Cerebellar cortex (tissue), 1 donor: Measurements from ENCODE around the gene SPI1.

Experiments
- DNase-seq: peaks from one replicate; pipeline ENCODE4 v3.0.0-alpha.2; 2015; ENCODE audit warnings: low spot score

Gene SPI1

DNA sequence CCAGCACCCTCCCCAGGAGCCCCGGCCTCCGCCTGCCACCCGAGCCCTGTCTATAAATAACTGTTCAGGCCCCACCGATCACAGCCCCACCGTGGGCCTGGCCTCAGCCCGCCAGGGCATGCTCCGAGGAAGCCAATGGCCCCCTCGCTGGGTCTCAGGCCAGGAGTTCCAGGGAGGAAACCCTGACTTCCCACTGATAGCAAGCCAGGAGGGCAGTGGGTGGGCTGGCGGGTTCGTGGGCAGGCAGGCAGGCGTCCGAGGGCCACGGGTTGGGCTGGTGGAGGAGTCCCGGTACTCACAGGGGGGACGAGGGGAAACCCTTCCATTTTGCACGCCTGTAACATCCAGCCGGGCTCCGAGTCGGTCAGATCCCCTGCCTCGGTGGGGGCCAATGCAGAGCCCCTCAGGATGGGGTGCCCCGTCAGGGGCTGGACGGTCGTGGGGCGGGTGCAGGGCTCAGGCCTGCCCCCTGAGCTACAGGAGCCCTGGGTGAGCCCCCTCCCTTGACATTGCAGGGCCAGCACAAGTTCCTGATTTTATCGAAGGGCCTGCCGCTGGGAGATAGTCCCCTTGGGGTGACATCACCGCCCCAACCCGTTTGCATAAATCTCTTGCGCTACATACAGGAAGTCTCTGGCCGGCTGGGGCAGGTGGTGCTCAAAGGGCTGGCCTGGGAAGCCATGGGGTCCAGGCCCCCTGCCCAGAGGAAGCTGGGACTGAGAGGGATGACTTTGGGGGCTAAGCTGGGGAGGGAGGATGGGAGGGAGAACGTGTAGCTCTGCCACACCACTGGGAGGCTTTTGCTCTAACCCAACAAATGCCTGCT, at the start of gene SPI1:
Gene SPI1 (minus strand): TSS at position 538 of the 826 bp plus-strand sequence. CDS start 194 bp downstream, at position 344.
- no peak for DNase-seq

DNA sequence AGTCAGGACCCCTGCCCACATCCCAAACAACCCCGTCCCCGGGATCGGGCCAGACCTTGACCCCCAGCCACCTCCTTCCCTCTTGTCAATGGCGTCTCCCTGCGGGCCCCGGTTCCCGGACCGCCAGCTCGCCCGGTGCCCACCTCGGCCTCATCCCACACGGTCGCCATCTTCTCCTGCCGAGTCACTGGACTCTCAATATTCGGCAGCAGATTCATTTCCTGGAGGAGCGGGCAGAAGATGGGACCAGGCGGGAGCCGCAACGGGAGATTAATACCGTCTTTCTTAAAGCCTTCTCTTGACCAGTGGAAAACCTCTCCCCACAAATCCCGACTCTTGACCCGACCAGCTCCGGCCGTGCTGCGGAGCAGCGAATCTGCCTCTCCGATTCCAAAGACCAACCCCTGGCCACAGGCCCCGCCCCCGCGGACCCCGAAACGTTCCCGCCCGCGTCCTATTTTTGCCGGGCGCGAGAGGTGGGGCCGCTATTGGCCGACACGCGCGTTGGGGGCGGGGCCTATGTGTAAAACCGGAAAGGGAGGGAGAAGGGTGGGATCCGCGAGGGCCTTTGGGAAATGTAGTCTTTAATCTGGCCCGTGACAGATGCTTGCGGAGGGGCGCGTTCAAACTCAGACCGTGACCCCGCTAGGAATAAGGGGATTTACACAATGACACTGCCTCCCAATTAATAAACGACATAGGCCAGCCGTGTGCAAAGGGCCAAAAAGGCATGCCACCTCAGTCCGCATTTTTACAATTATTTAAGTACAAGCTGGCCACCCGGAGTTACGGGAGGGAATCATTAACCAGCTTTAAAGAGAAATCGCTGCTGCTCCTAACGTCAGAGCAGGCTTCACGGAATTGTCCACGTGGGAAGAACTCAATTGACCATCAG, 48.0 kb upstream of the SPI1 start, which contains the start of gene PSMC3:
Gene PSMC3 (minus strand): TSS at position 378 of the 895 bp plus-strand sequence. CDS start 160 bp downstream, at position 218.
- peak; percentile 98 for DNase-seq

DNA sequence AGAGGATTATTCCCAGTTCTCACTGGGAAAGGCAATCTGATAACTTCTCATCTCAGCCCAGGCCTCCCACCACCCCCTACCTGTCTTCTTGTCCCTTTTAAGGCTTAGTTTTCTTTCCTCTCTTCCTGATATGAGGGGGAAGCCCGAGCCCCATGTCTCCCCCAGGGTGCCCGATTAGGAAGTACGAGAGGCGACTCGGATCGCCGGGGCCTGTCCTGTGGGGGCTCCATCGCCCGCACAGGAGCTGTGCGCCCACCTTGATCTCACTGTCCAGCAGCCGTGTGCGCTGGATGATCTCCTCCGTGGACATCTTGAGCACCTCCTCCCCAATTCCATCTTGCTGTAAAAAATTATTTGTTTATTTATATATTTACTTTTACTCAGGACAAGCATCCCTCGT, 47.3 kb upstream of the SPI1 start:
- no peak for DNase-seq

DNA sequence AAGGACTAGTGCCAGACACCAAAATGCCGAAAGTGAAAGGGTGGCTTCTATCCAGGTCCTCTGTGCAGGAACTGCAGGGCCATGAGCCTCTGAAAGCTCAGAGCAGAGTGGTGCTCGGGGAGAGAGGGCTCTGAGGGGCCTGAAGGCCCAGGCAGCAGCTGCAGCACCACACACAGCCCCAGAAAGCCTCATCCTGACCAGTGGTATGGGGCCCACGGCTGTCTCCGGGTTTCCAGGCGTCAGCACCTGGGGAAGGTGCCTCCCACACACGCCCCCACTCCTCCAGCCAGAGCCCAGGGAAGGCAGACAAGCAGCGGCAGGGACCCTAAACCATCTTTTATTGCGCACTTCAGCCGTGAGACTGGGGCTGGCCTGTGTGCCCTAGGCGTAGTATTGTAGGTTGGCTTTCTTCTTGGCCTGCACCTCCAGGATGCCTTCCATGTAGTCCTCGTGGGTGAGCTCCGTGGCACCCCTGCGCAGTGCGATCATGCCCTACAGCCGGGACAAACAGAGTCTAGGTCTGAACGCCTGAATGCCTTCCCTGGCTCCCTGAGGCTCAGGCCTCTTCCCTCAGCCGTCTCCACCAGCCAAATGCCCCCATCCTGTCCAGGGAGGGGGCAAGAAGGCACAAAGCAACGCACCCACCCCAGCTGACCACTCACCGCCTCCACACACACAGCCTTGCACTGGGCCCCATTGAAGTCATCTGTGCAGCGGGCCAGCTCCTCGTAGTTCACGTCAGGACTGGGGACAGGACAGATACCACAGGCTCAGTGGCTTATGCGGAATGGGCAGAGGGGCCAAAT, 40.3 kb upstream of the SPI1 start:
- DNase-seq, result no peak

DNA sequence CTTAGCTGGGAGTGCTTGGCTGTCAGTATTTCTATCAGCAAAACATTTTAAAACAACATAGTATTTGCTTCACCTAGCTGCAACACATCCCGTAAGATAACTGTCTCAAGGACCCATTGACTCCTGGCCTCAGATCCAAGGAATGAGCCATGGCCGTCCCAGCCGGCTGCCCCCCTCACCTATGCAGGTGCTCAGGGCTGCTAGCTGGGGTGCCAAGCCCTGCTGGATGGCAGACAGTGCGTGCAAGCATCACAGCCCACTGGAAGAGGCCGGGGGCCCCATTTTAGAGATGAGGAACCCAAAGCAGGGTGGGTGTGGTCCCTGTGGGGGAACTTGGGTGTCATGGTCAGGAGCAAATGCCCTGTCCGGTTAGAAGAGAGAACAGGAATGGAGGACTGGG, 39.4 kb upstream of the SPI1 start:
- DNase-seq, result no peak

DNA sequence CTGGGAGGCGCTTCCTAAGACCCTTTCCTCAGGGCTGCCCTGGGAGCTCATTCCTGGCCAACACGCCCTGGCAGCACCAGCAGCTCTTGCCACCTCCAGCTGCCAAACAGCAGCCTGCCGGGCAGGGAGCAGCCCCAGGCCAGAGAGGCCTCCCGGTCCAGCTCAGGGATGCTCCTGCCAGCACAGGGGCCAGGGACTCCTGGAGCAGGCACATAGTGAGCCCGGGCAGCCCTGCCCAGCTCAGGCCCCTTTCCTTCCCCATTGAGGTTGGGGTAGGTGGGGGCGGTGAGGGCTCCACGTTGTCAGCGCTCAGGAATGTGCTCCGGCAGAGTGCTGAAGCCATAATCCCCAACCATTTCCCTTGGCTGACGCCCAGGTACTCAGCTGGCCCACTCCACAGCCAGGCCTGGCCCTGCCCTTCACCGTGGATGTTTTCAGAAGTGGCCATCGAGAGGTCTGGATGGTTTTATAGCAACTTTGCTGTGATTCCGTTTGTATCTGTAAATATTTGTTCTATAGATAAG, 37.7 kb upstream of the SPI1 start:
- no peak for DNase-seq

DNA sequence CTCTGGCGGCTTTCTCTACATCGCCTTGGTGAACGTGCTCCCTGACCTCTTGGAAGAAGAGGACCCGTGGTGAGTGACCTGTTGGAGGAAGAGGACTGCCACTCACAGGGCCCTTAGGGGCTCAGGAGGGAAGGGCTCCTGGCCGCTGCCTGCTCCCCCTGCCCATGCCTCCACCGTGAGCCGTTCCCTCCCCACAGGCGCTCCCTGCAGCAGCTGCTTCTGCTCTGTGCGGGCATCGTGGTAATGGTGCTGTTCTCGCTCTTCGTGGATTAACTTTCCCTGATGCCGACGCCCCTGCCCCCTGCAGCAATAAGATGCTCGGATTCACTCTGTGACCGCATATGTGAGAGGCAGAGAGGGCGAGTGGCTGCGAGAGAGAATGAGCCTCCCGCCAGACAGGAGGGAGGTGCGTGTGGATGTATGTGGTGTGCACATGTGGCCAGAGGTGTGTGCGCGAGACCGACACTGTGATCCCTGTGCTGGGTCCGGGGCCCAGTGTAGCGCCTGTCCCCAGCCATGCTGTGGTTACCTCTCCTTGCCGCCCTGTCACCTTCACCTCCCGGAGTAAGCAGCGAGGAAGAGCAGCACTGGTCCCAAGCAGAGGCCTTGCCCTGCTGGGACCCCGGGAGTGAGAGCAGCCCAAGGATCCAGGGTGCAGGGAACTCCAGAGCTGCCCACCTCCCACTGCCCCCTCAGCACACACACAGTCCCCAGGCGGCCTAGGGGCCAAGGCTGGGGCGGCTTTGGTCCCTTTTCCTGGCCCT, 36.9 kb upstream of the SPI1 start:
- no peak for DNase-seq

DNA sequence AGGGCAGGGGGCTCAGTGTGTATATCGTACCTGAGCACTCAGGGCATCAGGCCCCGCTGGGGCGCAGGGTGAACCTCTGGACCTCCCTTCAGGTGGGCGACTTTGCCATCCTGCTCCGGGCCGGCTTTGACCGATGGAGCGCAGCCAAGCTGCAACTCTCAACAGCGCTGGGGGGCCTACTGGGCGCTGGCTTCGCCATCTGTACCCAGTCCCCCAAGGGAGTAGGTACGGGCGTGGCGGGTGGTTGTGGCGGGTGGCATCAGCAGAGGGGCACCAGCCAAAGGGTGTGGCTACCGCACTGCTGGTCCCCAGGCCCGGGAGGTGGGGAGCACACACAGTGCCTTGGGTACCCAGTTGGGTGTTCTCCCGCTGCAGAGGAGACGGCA, 36.3 kb upstream of the SPI1 start:
- no peak for DNase-seq

DNA sequence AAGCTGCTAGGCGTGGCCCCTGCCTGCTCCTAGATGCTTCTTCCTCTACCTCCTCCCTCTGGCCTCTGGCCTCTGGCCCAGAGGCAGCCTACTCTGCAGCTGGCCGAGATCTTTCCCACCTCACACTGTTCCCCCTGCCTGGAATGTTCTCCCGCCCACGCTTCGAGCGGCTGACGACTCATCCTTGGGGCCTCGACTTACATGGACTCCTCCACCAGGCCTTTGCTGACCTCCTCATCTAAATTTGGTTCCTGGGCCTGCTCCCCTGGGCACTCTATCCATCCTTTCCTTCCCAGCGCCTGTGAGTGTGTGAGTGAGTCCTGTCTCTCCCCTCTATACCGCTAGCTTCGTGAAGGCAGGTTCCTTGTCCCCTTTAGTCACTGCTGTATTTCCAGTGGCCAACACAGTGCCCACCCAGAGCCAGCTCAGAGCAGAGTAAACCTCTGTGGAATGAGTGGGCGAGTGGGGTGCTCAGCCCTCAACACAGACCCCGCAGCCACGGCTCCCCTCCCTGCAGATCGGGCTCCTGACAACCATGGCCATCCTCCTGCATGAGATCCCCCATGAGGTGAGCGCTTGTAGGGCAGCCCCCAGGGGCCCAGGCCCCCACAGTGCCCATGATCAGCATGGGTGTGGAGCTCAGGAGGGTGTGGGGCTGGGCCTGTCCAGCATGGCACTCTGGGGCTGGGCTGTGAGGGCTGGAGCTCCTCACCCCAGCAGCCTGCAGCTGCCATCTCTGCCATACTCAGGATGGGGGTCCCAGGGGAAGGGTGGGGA, 35.7 kb upstream of the SPI1 start:
- no peak for DNase-seq

DNA sequence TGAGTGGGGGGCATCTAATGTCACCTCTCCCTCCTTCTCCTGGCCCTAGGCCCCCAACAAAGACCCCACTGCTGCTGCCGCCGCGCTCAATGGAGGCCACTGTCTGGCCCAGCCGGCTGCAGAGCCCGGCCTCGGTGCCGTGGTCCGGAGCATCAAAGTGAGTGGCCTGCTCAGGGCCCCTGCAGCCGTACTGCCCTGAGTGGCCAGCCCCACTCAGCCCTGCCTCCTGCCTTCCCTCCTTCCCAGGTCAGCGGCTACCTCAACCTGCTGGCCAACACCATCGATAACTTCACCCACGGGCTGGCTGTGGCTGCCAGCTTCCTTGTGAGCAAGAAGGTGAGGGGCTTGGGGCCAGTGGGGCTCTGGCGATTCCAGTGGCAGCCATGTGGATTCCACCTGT, 35.0 kb upstream of the SPI1 start:
- no peak for DNase-seq

DNA sequence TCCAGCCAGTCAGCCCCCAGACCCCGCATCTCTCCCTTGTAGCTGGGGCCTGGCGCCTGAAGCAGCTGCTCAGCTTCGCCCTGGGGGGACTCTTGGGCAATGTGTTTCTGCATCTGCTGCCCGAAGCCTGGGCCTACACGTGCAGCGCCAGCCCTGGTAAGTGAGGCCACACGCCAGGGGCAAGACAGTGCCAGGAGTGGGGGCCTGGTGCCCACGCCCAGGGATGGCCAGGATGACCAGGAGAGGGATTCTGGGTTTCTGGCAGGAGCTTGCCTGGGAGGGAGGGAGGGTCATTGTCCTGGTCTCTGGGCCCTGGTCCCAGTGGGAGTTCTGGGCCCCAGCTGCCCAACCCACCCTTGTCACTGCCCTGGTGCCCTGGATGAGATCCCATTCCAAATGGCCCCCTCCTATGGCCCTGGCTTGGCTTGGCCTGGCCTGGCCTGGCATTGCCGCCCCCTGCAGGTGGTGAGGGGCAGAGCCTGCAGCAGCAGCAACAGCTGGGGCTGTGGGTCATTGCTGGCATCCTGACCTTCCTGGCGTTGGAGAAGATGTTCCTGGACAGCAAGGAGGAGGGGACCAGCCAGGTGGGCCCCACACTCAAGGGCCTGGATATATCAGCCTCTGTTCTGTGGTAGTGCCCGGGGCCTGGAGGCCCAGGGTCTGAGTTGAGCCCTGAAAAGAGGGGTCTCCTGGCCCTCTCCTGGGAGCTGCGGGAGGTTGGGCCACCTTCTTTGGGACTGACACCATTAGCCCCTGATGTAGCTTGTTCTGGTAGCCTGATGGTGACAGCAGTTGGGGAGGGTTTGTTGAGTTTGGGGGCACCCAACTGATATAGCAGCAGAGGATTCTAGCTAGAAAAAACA, 33.8 kb upstream of the SPI1 start:
- peak; percentile 47 for DNase-seq

DNA sequence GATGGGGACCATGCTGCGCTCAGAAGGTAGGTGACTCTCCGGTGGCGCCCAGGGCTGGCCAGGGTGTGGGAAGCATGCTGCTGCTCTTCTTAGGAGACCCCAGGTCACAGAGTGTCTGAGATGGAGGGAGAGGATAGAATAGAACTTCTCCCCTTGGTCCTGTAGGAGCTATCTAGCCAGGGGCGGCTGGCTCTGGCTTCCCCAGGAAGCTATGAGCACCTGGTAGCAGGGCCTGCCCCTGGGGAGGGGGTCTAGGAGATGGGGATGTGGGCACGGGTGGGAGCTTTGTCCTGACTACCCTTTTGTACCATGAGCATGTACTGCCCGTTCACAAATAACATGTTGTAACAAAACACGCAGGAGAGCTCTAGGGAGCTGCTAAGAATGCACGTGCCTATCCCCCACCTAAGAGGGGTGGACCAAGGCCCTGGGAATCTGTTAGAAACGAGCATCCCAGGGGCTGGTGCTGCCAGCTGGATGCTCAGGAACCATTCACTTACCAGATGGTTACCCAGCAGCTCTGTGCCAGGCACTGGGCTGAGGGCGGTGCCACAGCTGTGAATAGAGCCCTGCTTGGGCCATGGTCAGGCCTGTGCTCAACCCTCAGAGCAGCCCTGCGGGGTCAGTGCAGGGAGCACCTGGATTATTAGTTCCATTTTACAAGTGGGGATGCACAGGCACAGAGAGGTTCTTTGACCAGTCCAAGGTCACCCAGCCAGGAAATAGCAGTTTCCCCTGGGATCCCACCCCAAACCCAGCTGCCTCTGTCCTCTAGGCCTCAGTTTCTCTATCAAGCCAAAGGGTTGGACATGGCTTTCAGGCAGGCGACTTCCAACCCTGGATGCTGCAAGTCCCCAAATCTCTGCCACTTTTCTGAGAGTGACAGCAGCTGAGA, 32.3 kb upstream of the SPI1 start:
- no peak for DNase-seq

DNA sequence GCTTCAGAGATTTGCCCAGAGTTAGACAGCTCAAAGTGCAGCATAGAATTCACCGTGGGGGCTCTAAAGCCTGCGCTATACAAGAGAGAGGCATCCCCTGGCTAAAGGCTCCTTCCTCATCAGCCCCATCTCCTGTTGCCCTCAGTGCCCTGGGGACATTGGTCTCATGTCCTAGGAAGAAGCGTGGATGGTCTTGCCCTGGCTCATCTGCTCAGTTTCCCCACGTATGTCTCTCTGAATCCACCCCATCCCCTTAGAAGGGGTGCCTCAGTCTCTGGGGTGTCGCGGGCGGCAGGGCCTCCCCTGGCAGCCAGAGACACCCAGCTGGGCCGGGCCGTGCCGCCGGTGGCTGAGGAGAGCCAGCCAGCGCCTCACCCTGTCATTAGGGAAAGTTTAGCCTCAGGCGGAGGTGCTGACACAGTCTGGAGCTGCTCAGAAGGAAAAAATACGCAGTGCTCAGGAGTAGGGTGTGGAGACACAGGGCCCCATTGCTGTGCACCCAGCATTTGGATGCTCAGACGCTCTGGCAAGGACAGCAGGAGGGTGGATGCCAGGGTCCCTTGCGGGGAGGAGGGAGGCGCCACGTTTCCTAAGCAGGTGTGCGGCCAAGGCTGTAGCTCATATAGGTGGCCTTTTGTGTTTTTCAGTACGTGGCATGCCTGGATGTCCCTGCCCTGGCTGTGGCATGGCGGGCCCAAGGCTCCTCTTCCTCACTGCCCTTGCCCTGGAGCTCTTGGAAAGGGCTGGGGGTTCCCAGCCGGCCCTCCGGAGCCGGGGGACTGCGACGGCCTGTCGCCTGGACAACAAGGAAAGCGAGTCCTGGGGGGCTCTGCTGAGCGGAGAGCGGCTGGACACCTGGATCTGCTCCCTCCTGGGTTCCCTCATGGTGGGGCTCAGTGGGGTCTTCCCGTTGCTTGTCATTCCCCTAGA, 31.4 kb upstream of the SPI1 start:
- DNase-seq, result no peak

DNA sequence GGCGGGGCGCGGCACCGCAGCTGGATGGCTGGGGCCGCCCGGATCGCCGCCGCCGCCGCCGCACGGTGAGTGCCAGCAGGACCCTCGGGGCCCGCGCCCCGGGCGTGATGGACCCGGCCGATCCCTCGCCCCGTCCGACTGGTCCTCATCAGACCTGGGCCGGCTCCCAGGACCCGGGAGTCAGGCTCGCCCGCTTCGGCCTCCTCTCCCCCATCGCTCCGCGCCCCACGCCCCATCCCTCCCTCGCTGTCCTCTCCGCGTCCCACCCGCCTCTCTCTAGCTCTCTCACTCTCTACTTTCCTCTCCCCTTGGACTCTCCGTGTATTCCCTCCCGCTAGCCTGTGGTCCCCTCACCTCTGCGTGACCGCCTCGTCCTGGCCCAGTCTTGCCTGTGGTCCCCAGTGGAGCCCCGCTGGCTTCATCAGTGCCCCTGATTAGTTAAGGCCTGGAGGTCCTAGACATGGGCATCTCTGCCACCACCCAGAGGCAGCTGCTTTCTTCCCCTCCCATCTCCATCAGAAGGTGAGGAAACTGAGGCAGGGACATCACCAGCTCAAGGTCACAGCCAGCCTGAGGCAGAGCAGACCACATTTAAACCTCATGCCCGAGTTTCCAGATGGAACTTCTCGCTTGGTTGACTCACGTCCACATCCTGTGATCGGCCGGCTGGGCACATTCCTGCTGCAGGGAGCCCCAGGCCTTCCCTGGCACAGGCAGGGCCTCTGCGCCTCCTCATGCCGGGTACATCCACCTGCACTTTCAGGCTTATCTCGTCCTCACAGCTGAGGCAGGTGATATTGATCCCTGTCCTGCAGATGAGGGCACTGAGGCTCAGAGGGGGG, 30.5 kb upstream of the SPI1 start:
- DNase-seq, result peak; percentile 61

DNA sequence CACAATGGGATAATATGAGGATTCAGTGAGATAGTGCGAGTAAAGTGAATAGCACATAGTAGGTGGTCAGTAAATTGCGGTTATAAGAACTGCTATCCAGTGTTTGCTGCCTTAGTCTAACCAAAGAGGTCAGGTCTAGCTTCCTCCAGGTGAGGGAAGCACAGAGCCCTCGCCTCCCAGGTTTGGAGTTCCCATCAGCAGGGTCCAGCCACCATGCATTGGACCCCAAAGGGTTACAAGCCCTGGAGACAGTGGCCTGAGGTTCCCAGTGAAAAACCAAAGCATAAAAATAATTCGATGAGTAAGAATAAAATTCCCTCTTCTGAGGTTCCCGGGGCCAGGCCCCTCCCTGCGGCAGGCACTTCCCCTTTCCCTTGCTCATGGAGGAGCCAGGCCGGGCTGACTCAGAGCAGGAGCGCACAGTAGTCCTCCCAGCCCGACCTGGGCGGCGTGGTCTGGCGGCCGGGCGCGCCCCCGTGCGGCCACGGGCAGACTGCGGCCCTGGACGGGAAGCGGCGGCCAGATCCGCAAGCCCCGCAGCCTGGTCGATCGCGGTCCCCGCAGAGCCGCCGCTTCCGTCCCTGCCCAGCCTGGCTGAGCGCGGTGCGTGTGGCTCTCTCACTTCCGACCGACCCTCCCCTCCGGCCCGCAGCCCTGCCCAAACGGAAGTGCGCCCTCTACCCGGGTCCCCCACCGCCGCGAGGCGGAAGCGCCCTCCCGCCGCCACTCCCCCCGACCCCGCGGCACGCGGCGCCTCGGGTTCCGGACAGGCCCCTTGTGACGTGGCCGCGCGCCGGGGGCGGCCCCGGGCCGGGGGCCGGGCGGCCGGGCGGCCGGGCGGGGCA, 29.6 kb upstream of the SPI1 start, which contains the start of gene SLC39A13:
Gene SLC39A13 (plus strand): TSS at position 845 of the 845 bp plus-strand sequence. CDS start 1,505 bp downstream, outside the sequence.
- peak; percentile 92 for DNase-seq
